ENCODE results near the gene ULK1. TPM values are rescaled to one million over a fixed set of nuclear protein-coding genes. Genes with fewer than 3 reads are reported as not detected.
A peak's percentile ranks its signal among the peaks of the same experiment; 100 is the strongest.

ULK1 gene
- total RNA-seq, 1 donor from 2014 or later = 4.9 TPM

DNA sequence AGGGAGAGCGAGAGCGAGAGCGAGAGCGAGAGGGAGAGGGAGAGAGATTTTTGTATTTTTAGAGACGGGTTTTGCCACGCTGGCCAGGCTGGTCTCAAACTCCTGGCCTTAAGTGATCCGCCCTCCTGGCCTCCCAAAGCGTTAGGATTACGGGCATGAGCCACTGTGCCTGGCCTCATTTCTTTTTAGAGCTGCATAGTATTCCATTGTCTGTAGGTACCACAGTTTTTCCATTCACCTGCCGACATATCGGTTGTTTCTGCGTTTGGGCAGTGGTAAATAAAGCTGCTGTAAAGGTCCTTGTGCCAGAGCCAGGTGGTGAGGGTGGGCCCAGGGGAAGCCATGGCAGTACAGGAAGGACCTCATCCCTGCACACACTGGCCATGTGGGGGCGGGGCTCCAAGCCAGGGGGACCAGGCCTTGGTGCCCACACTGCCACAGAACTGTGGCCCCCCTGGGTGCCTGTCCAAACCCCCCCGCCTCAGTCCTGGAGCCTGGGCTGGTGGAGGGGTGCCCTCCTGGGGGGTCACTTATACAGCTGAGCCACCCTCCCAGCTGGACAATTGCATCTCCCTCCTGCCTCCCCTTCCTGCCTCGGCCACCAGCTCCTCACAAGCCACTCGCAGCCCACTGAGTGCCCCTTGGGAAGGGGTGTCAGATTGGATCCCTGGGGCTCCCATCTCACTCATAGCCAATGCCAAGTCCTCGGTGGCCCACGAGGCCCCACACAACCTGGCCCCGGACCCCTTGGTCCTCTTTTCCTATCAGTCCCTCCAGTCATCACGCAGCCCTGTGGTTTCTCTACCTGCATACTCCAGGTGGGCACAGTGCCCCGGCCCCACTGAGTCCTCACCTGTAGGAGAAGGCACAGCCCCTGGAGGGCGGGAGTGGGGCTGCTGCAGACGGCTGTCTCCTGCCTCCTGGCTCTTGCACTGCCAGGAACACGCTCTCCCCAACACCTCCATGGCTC lies 33.0 kb downstream of the ULK1 start:
- Histone ChIP-seq H3K4me1 (peaks cover 6% of the 10 kb centered on the region), H3K4me3 (no peak overlapping the region), H3K27ac (no peak overlapping the region), H3K36me3 (no peaks in the 10 kb centered on the region), H3K27me3 (peaks cover 9% of the 10 kb centered on the region), H2AFZ (replicated peaks) (no peak overlapping the region), H3F3A (ENCODE audit: low read depth) (peaks cover 4% of the 10 kb centered on the region), H3K9me3 (ENCODE audit: low read depth) (no peaks in the 10 kb centered on the region), H3K9ac (no peak overlapping the region), H4K20me1 (ENCODE audit: low read depth) (peaks cover 16% of the 10 kb centered on the region), H3K4me2 (no peak overlapping the region), H3K79me2 (ENCODE audit: low read depth) (peaks cover 27% of the 10 kb centered on the region)
- DNase-seq (ENCODE audit: low spot score) = no peak
- no peaks in the 10 kb centered on the region for H3K27me3 Mint-ChIP-seq (ENCODE audit: insufficient read depth, low read depth)
- TF ChIP-seq EZH2phosphoT487 (IDR thresholded peaks at IDR 0.05) (no peak), EZH2 (IDR thresholded peaks at IDR 0.05) (no peak)
- TF ChIP-seq, protein P1, sequence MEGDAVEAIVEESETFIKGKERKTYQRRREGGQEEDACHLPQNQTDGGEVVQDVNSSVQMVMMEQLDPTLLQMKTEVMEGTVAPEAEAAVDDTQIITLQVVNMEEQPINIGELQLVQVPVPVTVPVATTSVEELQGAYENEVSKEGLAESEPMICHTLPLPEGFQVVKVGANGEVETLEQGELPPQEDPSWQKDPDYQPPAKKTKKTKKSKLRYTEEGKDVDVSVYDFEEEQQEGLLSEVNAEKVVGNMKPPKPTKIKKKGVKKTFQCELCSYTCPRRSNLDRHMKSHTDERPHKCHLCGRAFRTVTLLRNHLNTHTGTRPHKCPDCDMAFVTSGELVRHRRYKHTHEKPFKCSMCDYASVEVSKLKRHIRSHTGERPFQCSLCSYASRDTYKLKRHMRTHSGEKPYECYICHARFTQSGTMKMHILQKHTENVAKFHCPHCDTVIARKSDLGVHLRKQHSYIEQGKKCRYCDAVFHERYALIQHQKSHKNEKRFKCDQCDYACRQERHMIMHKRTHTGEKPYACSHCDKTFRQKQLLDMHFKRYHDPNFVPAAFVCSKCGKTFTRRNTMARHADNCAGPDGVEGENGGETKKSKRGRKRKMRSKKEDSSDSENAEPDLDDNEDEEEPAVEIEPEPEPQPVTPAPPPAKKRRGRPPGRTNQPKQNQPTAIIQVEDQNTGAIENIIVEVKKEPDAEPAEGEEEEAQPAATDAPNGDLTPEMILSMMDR (IDR thresholded peaks at IDR 0.05) = no peak
- peaks cover 10% of the 10 kb centered on the region for H3K4me1 Mint-ChIP-seq
- H3K36me3 Mint-ChIP-seq = peaks cover 13% of the 10 kb centered on the region
- peak overlapping the region; percentile 88 for H3K4me3 Mint-ChIP-seq
- H3K27ac Mint-ChIP-seq = no peak overlapping the region
- peaks cover 6% of the 10 kb centered on the region for H3K9me3 Mint-ChIP-seq

GRCh38 chr12:131928080-131928710 lies 33.8 kb downstream of the ULK1 start:
- H4K20me1 ChIP-seq (ENCODE audit: low read depth) = peaks cover 16% of the 10 kb centered on the region
- H3K9me3 Mint-ChIP-seq = peaks cover 6% of the 10 kb centered on the region

GRCh38 chr12:131928711-131929580 lies 34.5 kb downstream of the ULK1 start, which contains the start of gene PUS1:
TSS of gene PUS1 (plus strand) at chr12:131929276. CDS start at chr12:131929723, 447 bp downstream.
- peaks cover 9% of the 10 kb centered on the region for H3K27me3 ChIP-seq
- H3K36me3 ChIP-seq = peaks cover 3% of the 10 kb centered on the region
- H3K9me3 Mint-ChIP-seq = peaks cover 6% of the 10 kb centered on the region
- H3K27ac Mint-ChIP-seq = no peak within 1 kb of the TSS
- H3K27ac ChIP-seq = peak within 1 kb of the TSS; percentile 71
- peaks cover 2% of the 10 kb centered on the region for H3K27me3 Mint-ChIP-seq (ENCODE audit: insufficient read depth, low read depth)
- peaks cover 4% of the 10 kb centered on the region for H3F3A ChIP-seq (ENCODE audit: low read depth)
- TF ChIP-seq EZH2 (IDR thresholded peaks at IDR 0.05) (no peak), EZH2phosphoT487 (IDR thresholded peaks at IDR 0.05) (no peak)
- TF ChIP-seq, protein P1 (IDR thresholded peaks at IDR 0.05) = no peak
- peaks cover 16% of the 10 kb centered on the region for H4K20me1 ChIP-seq (ENCODE audit: low read depth)
- H3K79me2 ChIP-seq (ENCODE audit: low read depth) = peaks cover 27% of the 10 kb centered on the region
- peak within 1 kb of the TSS; percentile 99 for H3K4me2 ChIP-seq
- DNase-seq (ENCODE audit: low spot score) = peak; percentile 98
- peak within 1 kb of the TSS; percentile 83 for H2AFZ ChIP-seq (replicated peaks)
- H3K9me3 ChIP-seq (ENCODE audit: low read depth) = no peaks in the 10 kb centered on the region
- H3K9ac ChIP-seq = peak within 1 kb of the TSS; percentile 25
- H3K4me3 ChIP-seq = peak within 1 kb of the TSS; percentile 65
- H3K4me1 ChIP-seq = peaks cover 6% of the 10 kb centered on the region
- H3K4me3 Mint-ChIP-seq = peak within 1 kb of the TSS; percentile 90
- peaks cover 10% of the 10 kb centered on the region for H3K4me1 Mint-ChIP-seq
- peaks cover 23% of the 10 kb centered on the region for H3K36me3 Mint-ChIP-seq

More at GRCh38 chr12:131928080-131928710, 33.8 kb downstream of the ULK1 start:
- Mint-ChIP-seq H3K27ac (no peak overlapping the region), H3K36me3 (peaks cover 16% of the 10 kb centered on the region), H3K4me1 (peaks cover 10% of the 10 kb centered on the region), H3K27me3 (ENCODE audit: insufficient read depth, low read depth) (no peaks in the 10 kb centered on the region), H3K4me3 (peak overlapping the region; percentile 88)
- DNase-seq (ENCODE audit: low spot score) = no peak
- H3K4me2 ChIP-seq = peak overlapping the region; percentile 79
- no peak overlapping the region for H3K27ac ChIP-seq
- H3K9ac ChIP-seq = no peak overlapping the region
- H3K4me3 ChIP-seq = peak overlapping the region; percentile 65
- H3F3A ChIP-seq (ENCODE audit: low read depth) = peaks cover 4% of the 10 kb centered on the region
- peaks cover 6% of the 10 kb centered on the region for H3K4me1 ChIP-seq
- H3K79me2 ChIP-seq (ENCODE audit: low read depth) = peaks cover 27% of the 10 kb centered on the region
- TF ChIP-seq EZH2phosphoT487 (IDR thresholded peaks at IDR 0.05) (no peak), EZH2 (IDR thresholded peaks at IDR 0.05) (no peak)
- TF ChIP-seq, protein P1 (IDR thresholded peaks at IDR 0.05) = no peak
- H3K36me3 ChIP-seq = peaks cover under 1% of the 10 kb centered on the region
- no peaks in the 10 kb centered on the region for H3K9me3 ChIP-seq (ENCODE audit: low read depth)
- peak overlapping the region; percentile 20 for H2AFZ ChIP-seq (replicated peaks)
- H3K27me3 ChIP-seq = peaks cover 9% of the 10 kb centered on the region
